HG03066 (cell line): ENCODE data around the gene MAN1C1.

Experiments used
- ATAC-seq: cut with Tn5 transposase; IDR thresholded peaks from one replicate; pipeline ENCODE4 v1.9.1; 2021; ENCODE audit warnings: low read depth; ENCODE audit not compliant: unreplicated experiment

MAN1C1 gene

GRCh38 chr1:25750923-25751605, 134.5 kb downstream of the MAN1C1 start:
- ATAC-seq, result no peak

DNA sequence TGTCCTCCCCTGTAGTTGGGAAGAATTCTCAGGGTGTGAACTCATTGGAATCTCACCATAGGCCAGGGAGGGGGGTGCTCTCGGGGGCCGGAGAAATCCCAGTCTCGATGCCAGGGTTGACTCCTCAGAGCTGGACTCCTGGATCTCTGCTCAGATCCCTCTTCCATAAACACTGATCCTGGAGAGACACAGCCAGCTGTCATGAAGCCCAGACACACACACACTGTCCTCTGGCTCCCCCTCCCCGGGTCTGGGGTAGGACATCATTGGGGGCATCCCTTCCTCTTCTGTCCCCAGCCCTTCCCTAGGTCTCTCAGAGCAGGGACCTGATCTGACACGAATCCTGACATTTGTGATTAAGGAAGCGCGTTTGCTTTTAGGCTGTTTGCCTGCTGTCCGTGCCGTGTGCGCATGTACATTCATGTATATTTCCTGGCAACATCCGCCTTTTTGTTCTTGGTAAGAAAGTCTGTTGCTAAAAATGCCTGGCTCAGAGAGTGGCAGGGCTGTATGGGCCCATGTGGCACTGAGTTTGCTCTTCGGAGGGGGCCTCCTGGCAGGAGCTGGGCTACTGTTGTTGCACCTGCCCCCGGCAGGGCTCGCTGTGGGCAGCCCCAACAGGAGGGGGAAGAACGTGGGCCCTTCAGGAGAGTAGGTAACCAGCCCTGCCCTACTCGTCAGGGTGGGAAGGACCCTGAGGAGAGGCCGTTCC, 138.0 kb downstream of the MAN1C1 start:
- no peak for ATAC-seq

DNA sequence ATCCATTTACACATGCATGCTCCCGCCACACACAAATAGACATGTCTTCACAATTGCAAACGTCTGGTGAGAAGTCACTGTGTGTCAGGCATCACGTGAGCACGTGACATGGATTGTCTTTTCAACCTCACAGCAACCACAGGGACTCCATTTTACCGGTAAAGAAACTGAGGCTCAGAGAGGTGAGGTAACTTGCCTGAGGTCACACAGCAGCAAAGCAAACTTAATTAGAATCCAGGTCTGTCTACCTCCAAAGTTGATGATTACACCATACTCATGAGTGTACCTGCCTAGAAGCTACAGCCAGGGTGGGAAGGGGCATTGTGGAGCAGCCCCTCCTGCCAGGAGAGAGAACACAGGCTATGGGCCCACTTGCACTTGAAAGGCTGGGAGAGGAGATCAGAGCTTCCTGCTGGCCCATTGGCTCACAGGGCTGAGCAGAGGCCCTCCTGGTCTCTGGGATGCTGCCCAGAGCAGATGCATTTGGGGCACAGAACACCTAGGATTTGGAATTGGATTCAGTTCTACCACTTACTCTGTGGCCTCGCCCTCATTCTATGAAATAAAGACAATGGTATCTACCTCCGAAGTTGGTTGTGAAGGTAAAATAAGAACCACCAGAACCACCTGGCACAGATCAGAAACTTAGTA, 139.0 kb downstream of the MAN1C1 start:
- ATAC-seq, result no peak

DNA sequence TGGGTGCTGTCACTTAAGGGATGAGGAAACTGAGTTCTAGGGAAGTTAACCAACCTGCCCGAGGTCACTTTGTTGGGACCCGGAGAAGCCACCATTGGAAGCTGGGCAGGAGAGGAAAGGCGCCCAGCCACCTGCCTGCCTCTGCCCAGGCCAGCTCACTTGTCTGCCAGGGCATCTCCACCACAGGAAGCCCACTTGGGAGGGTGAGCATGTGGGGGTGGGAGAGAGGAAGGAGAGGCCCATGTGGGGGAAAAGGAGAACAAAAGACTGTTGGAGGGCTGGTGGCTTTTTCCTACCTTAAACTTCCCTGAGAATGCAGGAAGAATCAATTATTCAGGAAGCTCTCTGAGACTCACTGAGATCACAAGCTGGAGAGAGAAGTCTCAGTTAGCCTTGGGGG, 139.6 kb downstream of the MAN1C1 start:
- no peak for ATAC-seq

- no peak for ATAC-seq
Measured at GRCh38 chr1:25757151-25757845, 140.7 kb downstream of the MAN1C1 start.

DNA sequence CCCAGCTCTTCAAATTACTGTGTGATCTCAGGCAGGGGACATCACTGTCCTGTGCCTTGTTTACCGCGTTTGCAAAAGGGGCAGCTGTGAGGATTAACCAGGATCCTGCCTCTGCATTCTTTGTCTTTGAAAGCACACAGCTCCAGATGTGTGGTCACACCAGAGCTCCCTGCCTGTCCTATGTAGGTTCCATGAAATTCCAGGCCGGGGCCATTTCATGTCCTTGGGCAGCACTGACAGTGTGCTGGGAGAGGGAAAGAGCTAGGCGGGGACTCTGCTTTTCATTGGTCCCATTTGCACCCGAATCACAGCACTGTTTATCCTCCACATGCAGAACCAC, 141.2 kb downstream of the MAN1C1 start:
- ATAC-seq, result no peak

DNA sequence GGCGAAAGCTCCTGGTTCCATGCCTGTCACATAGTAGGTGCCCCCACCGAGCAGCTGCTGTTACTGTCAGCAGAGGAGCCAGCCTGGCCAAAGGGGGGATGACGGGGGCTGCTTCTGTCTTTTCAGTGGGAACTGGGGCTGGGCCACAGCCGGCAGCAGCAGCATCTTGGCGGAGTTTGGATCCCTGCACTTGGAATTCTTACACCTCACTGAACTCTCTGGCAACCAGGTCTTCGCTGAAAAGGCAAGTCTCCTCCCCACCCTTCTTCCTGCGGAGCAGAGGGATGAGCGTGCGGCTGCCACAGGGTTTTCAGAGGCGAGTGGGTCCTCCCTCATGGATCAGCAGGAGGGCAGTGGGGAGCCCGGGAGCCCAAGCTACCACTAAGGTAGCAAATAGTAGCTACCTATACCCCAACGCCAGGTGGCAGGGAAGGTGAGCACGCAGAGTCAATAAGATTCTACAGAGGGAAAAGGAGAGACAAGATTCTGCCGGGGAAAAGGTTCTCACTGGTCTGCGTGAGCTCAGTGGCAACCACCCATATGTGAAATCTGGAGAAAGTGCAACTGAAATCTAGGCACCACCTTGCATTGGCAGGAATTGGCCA, 142.0 kb downstream of the MAN1C1 start:
- no peak for ATAC-seq

GRCh38 chr1:25760122-25760719, 143.6 kb downstream of the MAN1C1 start:
- no peak for ATAC-seq

GRCh38 chr1:25760871-25761270, 144.3 kb downstream of the MAN1C1 start:
- no peak for ATAC-seq

DNA sequence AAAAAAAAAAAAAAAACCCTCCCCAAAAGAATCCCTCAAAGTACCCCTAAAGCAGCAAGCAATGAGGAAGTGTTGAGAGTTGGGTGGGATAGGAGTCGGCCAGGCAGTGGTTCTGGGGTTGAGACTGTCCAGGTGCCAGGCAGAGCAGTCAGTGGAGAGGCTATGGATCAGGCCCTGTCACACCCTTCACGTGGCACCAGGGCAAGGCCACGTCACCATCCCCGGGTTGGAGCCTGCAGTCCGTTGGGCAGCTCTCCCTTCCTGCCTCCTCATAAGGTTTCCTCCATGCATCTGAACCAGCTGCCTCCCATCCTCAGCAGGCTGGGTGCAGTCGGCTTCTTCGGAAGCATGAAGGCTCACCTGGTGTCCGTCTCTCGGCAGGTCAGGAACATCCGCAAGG, 146.9 kb downstream of the MAN1C1 start:
- ATAC-seq, result no peak

DNA sequence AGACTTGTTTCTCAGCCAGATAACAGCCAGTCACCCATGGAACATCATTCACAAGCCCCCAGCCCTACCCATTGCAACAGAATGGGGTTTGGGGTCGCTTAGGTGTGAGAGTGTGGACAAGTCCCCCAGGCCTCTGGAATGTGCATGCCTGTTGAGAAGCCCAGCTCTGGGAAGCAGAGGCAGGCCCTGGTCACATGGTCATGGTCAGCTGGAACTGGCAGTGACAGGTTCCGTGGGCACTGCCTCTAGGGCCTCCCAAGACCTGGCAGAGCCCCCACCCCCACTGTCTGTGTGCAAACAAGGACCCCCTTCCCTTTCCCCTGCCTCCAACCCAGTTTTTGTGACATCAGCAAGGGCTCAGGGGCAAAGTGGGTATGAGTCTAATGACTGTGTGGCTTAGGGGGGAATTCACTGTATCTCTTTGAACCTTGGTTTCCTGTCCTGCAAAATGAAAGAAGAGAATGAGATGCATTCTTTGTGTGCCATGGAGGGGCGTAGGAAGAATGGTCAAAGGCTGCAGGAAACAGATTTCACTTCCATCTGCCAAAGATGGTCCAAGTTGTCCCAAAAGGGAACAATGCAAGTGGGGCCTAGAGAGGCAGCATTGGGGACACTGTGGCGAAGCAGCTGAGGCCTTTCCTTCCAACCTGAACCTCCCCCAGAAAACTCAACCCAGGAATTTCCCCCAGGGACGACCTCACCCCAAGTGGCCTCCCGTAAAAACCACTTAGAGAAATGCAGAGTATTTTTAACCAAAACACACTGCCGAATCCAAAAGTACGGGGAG, 148.7 kb downstream of the MAN1C1 start:
- ATAC-seq, result no peak

- no peak for ATAC-seq
Measured at GRCh38 chr1:25765923-25766589, 149.5 kb downstream of the MAN1C1 start.

GRCh38 chr1:25766721-25767436, 150.3 kb downstream of the MAN1C1 start:
- ATAC-seq, result no peak

DNA sequence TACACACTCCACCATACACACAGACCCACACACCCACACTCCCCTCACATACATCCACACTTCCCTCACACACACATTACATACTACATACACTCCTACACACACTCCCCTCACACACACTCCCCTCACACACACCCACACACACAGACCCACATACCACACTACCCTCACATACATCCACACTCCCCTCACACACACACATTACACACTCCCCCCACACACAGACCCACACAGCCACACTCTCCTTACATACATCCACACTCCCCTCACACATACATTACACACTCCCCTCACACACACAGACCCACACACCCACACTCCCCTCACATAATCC, 150.8 kb downstream of the MAN1C1 start:
- ATAC-seq, result no peak

- no peak for ATAC-seq
Measured at GRCh38 chr1:25768999-25769398, 152.4 kb downstream of the MAN1C1 start.

- no peak for ATAC-seq
Measured at GRCh38 chr1:25769625-25770383, 153.2 kb downstream of the MAN1C1 start.

DNA sequence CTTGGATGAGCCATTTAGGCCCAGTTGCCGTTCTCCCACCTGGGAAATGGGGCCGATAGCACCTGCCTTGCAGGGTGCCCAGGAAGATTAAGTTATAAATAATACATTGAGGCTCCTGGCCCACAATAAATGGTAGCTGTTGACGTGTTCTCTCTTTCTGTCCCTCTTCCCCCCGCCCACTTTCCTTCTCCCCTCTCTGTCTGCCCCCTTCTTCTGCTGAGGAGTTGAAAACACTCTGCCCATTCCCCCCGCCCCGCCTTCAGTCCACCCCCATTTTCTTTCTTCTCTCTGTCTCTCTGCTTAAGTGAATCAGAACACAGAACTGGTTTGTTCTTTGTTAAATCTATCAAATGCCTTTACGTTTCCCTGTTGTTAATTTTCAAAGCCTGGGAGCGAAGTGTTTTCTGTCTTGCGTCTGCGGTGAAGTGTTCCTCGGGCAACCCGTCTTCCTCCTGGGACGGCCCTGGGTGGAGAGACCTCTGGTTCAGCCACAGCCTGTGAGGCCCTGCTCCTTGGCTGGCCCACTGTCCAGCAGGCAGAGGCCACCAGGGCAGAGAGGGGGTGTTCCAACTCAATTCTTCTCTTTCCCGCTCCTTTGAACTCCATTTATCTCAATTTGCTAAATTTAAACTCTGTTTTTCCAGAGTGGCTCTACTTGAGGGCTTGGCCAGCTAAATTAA, 154.1 kb downstream of the MAN1C1 start:
- ATAC-seq, result no peak
